MM.1S (cell line): ENCODE data around the gene OR2T2.
"Not testable (repeated sequence)": the region's sequence is repeated elsewhere in the genome, so short reads cannot be mapped to it uniquely, and the experiment has no call there.

Experiments
- DNase-seq: peaks from one replicate; pipeline ENCODE4 v3.0.0-alpha.2; 2015
- H2AFZ ChIP-seq: fragments of 300-600 bp; sonication (generic); 2 replicates; pipeline ENCODE4 v1.6.0; 2016; ENCODE audit warnings: antibody characterized with exemption, low read length
- H3F3A ChIP-seq: fragments of 300-600 bp; sonication (generic); 2 replicates; pipeline ENCODE4 v1.6.1; 2016; ENCODE audit warnings: mild to moderate bottlenecking, antibody characterized with exemption, low read length, moderate library complexity, mixed read lengths; ENCODE audit not compliant: insufficient read depth
- H3K27ac ChIP-seq: fragments of 300-600 bp; sonication (generic); 2 replicates; pipeline ENCODE4 v1.5.1; 2016; ENCODE audit warnings: mild to moderate bottlenecking, low read length
- H3K27me3 ChIP-seq: fragments of 300-600 bp; sonication (generic); replicated peaks from 2 replicates; pipeline ENCODE4 v1.6.0; 2016; ENCODE audit warnings: low read length; ENCODE audit not compliant: insufficient read depth
- H3K36me3 ChIP-seq: fragments of 300-600 bp; sonication (generic); replicated peaks from 2 replicates; pipeline ENCODE4 v1.6.1; 2016; ENCODE audit warnings: mild to moderate bottlenecking, low read length, mixed read lengths; ENCODE audit not compliant: insufficient read depth
- H3K4me1 ChIP-seq: fragments of 300-600 bp; sonication (generic); 2 replicates; pipeline ENCODE4 v1.6.1; 2016; ENCODE audit warnings: low read length, mixed read lengths
- H3K4me2 ChIP-seq: fragments of 300-600 bp; sonication (generic); 2 replicates; pipeline ENCODE4 v1.6.0; 2016; ENCODE audit warnings: low read depth, low read length
- H3K4me3 ChIP-seq: fragments of 300-600 bp; sonication (generic); 2 replicates; pipeline ENCODE4 v1.5.1; 2016; ENCODE audit warnings: low read length, mixed read lengths
- H3K79me2 ChIP-seq: fragments of 300-600 bp; sonication (generic); 2 replicates; pipeline ENCODE4 v1.6.1; 2016; ENCODE audit warnings: mixed run types, low read length, mixed read lengths
- H3K9ac ChIP-seq: fragments of 300-600 bp; sonication (generic); 2 replicates; pipeline ENCODE4 v1.6.1; 2016; ENCODE audit warnings: low read length, mixed read lengths
- H3K9me2 ChIP-seq: fragments of 300-600 bp; sonication (generic); replicated peaks from 2 replicates; pipeline ENCODE4 v1.6.1; 2016; ENCODE audit warnings: mild to moderate bottlenecking, low read length, mixed read lengths; ENCODE audit not compliant: insufficient read depth
- H3K9me3 ChIP-seq: fragments of 300-600 bp; sonication (generic); replicated peaks from 2 replicates; pipeline ENCODE4 v1.6.1; 2016; ENCODE audit warnings: mild to moderate bottlenecking, low read length, mixed read lengths; ENCODE audit not compliant: insufficient read depth
- H4K20me1 ChIP-seq: fragments of 300-600 bp; sonication (generic); 2 replicates; pipeline ENCODE4 v1.6.1; 2016; ENCODE audit warnings: mild to moderate bottlenecking, low read length, moderate library complexity, mixed read lengths; ENCODE audit not compliant: insufficient read depth

Gene OR2T2

DNA sequence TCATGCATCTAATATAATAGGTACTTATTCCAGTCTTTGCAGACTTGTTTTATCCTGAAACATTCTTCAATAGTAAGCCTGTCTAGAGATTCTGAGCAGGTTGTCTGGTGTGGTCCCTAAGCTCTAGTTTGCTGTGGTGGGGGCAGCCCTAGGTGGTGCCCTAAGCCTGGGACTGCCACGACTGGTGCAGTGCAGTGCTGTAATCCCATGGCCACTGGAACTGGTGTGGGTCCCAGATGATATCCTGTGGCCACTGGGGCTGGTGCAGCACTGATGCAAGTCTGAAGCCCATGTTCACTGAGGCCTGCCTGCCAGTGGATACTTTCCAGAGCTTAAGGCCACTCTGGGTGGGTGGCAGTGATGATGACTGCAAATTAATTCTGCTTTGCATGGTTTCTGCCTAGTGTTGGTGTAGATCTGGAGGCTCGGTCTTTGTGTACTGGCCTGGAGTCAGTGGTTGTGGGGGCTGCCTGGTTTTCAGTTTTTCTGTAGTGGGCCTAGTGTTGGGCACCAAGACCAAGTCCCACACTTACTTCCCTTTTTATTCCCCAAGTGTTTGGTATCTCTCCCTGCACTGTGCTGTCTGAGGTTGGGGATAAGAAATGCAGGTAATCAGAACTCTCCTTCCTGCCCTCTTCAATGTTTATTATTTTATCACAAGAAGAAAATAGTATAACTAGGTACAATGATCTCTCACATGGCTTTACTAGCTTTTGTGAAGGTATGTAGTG is 55.0 kb downstream of the OR2T2 start:
- H3K4me1 ChIP-seq, H3K4me3 ChIP-seq, H3F3A ChIP-seq, H3K4me2 ChIP-seq, H2AFZ ChIP-seq, DNase-seq, H3K36me3 ChIP-seq, H3K9ac ChIP-seq, H3K27me3 ChIP-seq, H3K9me2 ChIP-seq, H3K9me3 ChIP-seq, H4K20me1 ChIP-seq, H3K27ac ChIP-seq, H3K79me2 ChIP-seq: not testable (repeated sequence)
